Endometrium (tissue), 2 donors: ENCODE data around the gene TMEM170B.
"Not testable (repeated sequence)": the region's sequence is repeated elsewhere in the genome, so short reads cannot be mapped to it uniquely, and the experiment has no call there.

Source experiments
- FAIRE-seq: peaks from 2 replicates; lab custom pipeline; 2012; peaks lifted over from hg19 to GRCh38; lab: Jason Lieb, UNC
- donor health status: control.
- donor health status: control.

The TMEM170B gene

DNA sequence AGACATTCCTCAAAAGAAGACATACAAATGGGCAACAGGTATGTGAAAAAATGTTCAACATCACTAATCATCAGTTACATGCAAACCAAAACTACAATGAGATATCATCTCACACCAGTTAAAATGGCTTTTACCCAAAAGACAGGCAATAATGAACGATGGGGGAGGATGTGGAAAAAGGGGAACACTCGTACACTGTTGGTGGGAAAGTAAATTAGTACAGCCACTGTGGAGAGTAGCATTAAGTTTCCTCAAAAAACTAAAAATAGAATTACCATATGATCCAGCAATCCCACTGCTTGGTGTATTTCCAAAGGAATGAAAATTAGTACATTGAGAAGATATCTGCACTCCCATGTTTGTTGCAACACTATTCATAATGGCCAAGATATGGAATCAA, 8.6 kb upstream of the TMEM170B start:
- FAIRE-seq: no peak

DNA sequence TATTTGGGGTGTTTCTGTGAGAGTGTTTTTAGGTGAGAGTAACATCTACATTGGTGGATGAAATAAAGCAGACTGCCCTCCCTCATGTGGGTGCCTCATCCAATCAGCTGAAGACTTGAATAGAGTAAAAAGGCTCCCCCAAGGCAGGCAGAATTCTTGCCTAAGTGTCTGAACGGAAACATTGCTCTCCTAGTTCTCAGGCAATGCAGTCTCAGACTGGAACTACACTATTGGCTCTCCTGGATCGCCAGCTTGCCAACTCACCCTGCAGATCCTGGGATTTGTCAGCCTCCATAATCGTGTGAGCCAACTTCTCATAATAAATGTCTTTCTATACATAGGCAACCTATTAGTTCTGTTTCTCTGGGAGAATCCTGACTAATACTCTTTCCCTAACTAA, 5.5 kb upstream of the TMEM170B start:
- FAIRE-seq: no peak

DNA sequence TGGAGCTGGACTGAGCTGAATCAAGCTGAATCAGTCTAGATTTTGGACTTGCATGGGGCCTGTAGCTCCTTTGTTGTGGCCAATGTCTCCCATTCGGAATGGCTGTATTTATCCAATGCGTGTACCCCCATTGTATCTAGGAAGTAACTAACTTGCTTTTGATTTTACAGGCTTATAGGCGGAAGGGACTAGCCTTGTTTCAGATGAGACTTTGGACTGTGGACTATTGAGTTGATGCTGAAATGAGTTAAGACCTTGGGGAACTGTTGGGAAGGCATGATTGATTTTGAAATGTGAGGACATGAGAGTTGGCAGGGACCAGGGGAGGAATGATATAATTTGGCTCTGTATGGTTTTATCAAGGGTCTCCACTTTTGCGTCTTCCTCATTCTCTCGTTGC, 3.0 kb upstream of the TMEM170B start:
- FAIRE-seq: no peak

- no peak for FAIRE-seq
These were observed 1.7 kb upstream of the TMEM170B start for GRCh38 chr6:11535801-11536230.

DNA sequence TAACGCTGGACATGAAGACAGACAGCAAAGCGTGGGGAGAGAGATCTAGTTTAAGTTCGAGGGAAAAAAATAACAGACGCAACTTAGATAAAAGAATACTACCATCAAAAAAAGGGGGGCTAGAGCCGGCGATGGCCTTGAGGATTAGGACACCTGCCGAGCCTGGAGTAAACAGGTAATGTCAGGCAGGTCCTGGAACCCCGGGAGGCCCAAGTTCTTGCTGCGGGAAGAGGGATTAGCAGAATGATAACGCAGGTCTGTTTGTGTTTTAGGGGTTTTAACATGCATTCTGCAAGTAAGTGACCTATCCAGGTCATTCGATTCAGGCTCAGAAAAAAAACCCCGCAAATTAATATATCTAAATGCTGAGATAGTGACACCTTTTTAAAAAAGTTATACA, 754 bp upstream of the TMEM170B start:
- FAIRE-seq: no peak

DNA sequence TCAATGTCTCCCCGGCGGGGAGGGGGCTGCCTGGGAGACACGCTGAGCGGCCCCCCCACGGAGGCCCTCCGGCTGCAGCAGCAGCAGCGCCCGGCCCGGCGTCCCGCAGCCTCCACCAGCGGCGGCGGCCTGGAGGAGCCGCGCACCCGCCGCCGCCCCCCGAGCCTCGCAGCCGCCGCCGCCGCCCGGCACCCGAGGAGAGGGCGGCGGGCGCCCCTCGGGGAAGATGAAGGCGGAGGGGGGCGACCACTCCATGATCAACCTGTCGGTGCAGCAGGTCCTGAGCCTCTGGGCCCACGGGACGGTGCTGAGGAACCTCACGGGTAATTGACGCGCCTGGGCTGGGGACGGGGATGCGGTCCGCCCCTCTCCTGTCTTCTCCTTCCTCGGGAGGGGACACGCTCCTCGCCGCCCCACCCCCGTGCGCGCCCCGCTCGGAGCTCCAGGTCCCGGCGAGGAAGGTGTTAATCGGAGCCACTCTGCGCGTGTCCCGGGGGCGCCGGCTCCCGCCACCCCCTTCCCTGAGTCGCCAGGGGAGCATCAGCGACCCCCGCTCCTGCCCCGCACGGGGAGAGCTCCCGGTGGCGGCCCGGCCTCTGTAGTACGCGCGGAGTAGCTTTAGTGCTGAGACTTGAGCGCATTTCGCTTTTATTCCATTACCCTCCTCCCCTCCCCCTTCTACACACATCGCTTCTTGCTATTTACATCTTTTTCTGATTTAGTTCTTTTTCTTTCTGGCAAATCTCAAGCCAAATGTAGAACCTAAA, 686 bp downstream of the TMEM170B start:
- FAIRE-seq: no peak

DNA sequence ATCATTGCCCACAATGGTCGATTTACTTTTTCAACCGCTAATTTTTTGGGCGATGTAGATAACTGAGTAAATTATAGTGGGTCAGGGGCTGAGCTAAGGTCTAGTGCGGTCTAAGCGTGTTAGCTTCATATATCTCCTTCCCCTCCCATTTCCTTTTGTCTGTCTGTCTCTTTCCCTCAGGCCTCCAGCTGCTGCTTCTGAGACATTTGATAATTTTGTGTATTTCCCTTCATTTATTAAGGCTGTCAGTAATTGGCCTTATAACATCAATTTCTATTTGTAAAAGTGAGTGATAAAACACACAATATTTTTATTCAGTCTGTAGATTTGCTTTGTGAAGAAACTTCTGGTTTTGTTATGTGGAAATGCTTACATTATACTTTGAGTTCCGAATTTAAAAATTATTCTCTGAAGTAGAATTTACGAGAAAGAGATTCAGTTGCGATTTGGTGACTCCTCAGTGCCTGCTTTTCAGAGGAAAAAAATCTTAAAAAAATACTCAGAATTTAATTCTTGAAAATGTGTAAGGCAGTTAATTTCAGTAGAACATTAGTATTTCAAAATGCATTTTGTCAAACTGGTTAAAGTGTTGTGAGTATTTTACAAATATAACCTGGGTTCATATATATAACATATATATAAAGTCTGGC, 1.4 kb downstream of the TMEM170B start:
- FAIRE-seq: no peak

GRCh38 chr6:11542863-11543262, 5.3 kb downstream of the TMEM170B start:
- no peak for FAIRE-seq

GRCh38 chr6:11543919-11544518, 6.5 kb downstream of the TMEM170B start:
- no peak for FAIRE-seq

DNA sequence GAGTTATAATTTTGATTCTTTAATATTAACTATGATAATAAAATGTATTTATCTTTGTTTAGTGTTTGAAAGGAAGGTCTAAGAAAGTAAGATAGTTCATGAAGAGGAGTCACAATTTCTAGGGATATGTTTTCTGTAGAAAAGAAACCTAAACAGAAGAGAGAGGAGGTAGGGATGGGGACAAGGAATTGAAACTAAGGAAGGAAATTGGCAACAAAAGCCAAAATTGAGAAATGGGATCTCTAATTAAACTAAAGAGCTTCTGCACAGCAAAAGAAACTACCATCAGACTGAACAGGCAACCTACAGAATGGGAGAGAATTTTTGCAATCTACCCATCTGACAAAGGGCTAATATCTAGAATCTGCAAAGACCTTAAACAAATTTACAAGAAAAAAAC, 10.3 kb downstream of the TMEM170B start:
- FAIRE-seq: not testable (repeated sequence)

DNA sequence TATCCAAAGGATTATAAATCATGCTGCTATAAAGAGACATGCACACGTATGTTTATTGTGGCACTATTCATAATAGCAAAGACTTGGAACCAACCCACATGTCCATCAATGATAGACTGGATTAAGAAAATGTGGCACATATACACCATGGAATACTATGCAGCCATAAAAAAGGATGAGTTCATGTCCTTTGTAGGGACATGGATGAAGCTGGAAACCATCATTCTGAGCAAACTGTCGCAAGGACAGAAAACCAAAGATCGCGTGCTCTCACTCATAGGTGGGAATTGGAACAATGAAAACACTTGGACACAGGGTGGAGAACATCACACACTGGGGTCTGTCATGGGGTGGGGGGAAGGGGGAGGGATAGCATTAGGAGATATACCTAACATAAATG, 11.0 kb downstream of the TMEM170B start:
- FAIRE-seq: not testable (repeated sequence)

GRCh38 chr6:11551053-11551452, 13.5 kb downstream of the TMEM170B start:
- no peak for FAIRE-seq

GRCh38 chr6:11552442-11552841, 14.9 kb downstream of the TMEM170B start:
- no peak for FAIRE-seq

GRCh38 chr6:11553824-11554223, 16.3 kb downstream of the TMEM170B start:
- no peak for FAIRE-seq

- FAIRE-seq: no peak
These were observed 18.8 kb downstream of the TMEM170B start for GRCh38 chr6:11556309-11556708.

DNA sequence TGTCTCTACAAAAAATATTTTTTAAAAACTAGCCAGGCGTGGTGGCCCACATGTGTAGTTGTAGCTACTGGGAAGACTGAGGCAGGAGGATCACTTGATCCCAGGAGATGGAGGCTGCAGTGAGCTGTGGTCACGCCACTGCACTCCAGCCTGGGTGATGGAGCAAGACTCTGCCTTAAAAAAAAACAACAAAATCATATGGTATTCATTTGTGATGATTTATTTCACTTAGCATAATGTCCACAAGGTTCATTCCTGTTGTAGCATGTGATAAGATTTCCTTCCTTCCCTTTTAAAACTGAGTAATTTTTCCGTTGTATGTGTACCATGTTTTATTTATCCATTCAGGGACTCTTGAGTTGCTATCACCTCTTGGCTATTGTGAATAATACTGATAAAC, 26.2 kb downstream of the TMEM170B start:
- FAIRE-seq: no peak

- no peak for FAIRE-seq
These were observed 29.1 kb downstream of the TMEM170B start for GRCh38 chr6:11566609-11567008.

GRCh38 chr6:11571073-11571472, 33.5 kb downstream of the TMEM170B start:
- FAIRE-seq: no peak

GRCh38 chr6:11575408-11576033, 38.0 kb downstream of the TMEM170B start:
- peak; percentile 57 for FAIRE-seq

DNA sequence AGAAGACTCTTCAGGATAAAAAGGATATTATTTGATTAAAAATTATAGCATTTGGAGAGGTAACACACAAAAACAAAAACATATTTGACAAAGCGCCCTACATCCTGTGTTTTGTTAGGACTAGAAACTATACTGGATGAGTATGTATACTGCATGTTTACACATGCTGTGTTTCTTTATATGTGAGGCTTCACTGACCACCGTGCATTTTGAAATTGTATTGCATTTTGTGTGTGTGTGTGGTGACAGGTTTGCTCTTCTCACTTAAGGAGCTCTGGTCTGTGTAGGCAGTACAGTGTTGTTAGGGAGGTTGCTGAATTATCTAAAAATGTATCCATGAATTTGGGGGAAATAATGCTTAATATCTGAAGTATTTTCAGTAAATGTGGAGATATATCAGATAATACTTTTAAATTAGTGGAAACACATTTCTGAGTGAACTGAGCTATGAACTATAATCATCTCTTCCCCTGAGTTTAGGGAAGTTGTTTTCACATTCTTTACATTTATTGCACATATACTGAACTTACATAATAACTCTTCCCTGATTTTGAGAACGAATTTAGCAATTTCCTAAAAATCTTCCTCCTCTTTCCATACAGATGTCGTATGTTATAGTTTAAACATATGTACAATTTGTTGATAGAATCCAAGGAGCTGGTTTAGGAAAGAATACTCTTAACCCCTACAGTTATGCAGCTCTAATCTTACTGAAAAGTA, 43.3 kb downstream of the TMEM170B start:
- no peak for FAIRE-seq

- FAIRE-seq: no peak
These were observed 46.7 kb downstream of the TMEM170B start for GRCh38 chr6:11584244-11584643.

DNA sequence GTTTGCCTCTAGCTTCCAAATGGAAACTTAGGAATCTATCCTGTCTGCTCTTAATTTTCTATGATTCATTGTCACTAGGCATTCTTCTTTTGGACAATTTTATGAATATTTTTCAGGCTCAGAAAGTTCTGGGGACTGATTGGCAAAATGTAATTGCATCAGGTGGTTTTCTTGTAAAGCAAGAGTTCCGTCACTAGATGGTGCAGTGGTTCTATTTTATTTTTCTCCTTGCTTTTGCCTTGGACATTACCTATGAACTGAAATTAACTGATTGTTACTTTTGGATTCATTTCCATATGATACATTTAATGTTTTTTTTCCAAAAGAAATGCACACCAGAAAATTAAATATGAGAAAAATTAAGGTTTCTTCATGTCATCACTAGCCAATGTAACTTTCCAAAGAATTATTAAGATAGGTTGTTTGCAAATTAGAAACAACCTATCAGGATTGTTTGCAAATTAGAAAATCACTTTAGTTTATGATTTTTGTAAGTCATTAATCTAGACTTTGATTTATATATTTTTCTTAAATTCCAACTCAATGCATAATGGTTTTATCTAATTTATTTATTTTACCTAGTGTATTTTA, 48.0 kb downstream of the TMEM170B start:
- FAIRE-seq: peak; percentile 91
